K562 (cell line): ENCODE data around the gene RXFP1. TPM values are rescaled to one million over a fixed set of nuclear protein-coding genes. Genes with fewer than 3 reads are reported as not detected.
A peak's percentile ranks its signal among the peaks of the same experiment; 100 is the strongest.

Experiments used
- ATF2 ChIP-seq: sonication (generic); formaldehyde crosslinking; IDR thresholded peaks from 2 replicates; pipeline ENCODE4 v1.8.1; 2022; ENCODE audit warnings: missing genetic modification reagents
- ATF7 ChIP-seq: fragments of 450-650 bp; IDR thresholded peaks from 2 replicates; pipeline ENCODE4 v1.7.1; 2014; ENCODE audit warnings: mild to moderate bottlenecking, moderate library complexity
- EP300 ChIP-seq: IDR thresholded peaks from 2 replicates; pipeline ENCODE4 v1.6.1; 2012; ENCODE audit warnings: low read length, improper control_type of control experiment
- ETV1 ChIP-seq: fragments of 450-650 bp; conservative IDR thresholded peaks from 2 replicates; pipeline ENCODE4 v1.6.1; 2016; ENCODE audit warnings: missing genetic modification characterization, control low read depth, low read depth, missing compliant biosample characterization
- FUS ChIP-seq: fragments of 200-400 bp; formaldehyde crosslinking; optimal IDR thresholded peaks from 2 replicates; pipeline ENCODE3; 2017; ENCODE audit warnings: low read depth, low read length
- GMEB1 ChIP-seq: fragments of 250-450 bp; sonication (Bioruptor Pico); IDR thresholded peaks from 2 replicates; pipeline ENCODE4 v1.4.0; 2020; ENCODE audit warnings: mild to moderate bottlenecking
- HBP1 ChIP-seq: fragments of 450-650 bp; formaldehyde crosslinking; IDR thresholded peaks from 2 replicates; pipeline ENCODE4 v1.4.0; 2022; ENCODE audit warnings: missing genetic modification characterization
- MEF2A ChIP-seq: IDR thresholded peaks from 2 replicates; pipeline ENCODE4 v1.6.1; 2011; ENCODE audit warnings: low read depth, mild to moderate bottlenecking, low read length, moderate library complexity; ENCODE audit not compliant: control insufficient read depth
- POLR2H ChIP-seq: IDR thresholded peaks from 2 replicates; pipeline ENCODE4 v1.6.1; 2016; ENCODE audit warnings: missing genetic modification characterization, low read depth, mild to moderate bottlenecking, control low read depth, missing compliant biosample characterization, moderate library complexity
- PTTG1 ChIP-seq: fragments of 450-650 bp; IDR thresholded peaks from 2 replicates; pipeline ENCODE4 v1.6.1; 2016; ENCODE audit warnings: low read depth, mild to moderate bottlenecking, missing genetic modification characterization, missing compliant biosample characterization
- RAD21 ChIP-seq, 2 experiments: fragments of 250-450 bp in 1 of 2; fragments of 450-650 bp in 1 of 2; sonication (Bioruptor Pico) in 1 of 2; formaldehyde crosslinking in 1 of 2; IDR thresholded peaks in 1 of 2; conservative IDR thresholded peaks in 1 of 2; 2 replicates each; pipeline versions ENCODE4 v1.4.0 to v1.8.0; 2020 to 2022; ENCODE audit warnings: mild to moderate bottlenecking in 2 of 2, moderate library complexity in 1 of 2
- SRSF1 ChIP-seq: fragments of 200-400 bp; formaldehyde crosslinking; IDR thresholded peaks from 2 replicates; pipeline ENCODE4 v1.6.1; 2017; ENCODE audit warnings: mild to moderate bottlenecking, low read depth, low read length, moderate library complexity
- TAF9B ChIP-seq: fragments of 450-650 bp; IDR thresholded peaks from 2 replicates; pipeline ENCODE4 v1.6.1; 2018; ENCODE audit warnings: mild to moderate bottlenecking; ENCODE audit not compliant: partially characterized antibody
- TEAD4 ChIP-seq, 2 experiments: sonication (generic) in 1 of 2; formaldehyde crosslinking in 1 of 2; IDR thresholded peaks; 2 replicates each; pipeline versions ENCODE4 v1.6.1 to v1.8.0; 2012 to 2022; ENCODE audit warnings: borderline replicate concordance in 1 of 2, inconsistent platforms in 1 of 2, low read length in 1 of 2, mild to moderate bottlenecking in 1 of 2, missing genetic modification reagents in 1 of 2
- ZBTB9 ChIP-seq: fragments of 450-650 bp; formaldehyde crosslinking; IDR thresholded peaks from 2 replicates; pipeline ENCODE4 v1.4.0; 2020; ENCODE audit warnings: mild to moderate bottlenecking, moderate library complexity
- ZMIZ1 ChIP-seq, 2 experiments: fragments of 150-350 bp in 1 of 2; IDR thresholded peaks; 2 replicates each; pipeline ENCODE4 v1.6.1; 2012 to 2016; ENCODE audit warnings: low read depth in 2 of 2, low read length in 2 of 2, mild to moderate bottlenecking in 1 of 2, moderate library complexity in 1 of 2
- ZNF316 ChIP-seq: fragments of 450-650 bp; IDR thresholded peaks from 2 replicates; pipeline ENCODE4 v1.6.1; 2016
- polyA plus RNA-seq, 8 experiments: library from polyadenylated mRNA; depleted of rRNA in 4 of 8; stranded (reverse) in 5 of 8; unstranded in 3 of 8; fragments of >200 nt; fragmentation: Nextera tagmentation in 2 of 8; fragmentation: Illumina TruSeq in 1 of 8; extraction: Ambion mirVana in 2 of 8; extraction: Trizol in 1 of 8; gene quantifications; 2 replicates each; pipeline versions ENCODE4 v1.2.1 to v1.2.3, GENCODE V29; 2011 to 2014; ENCODE audit warnings: inconsistent platforms in 1 of 8, missing spikeins in 1 of 8
- total RNA-seq, 7 experiments: library from RNA; depleted of rRNA in 6 of 7; stranded (reverse); fragments of >200 nt in 6 of 7; fragmentation: Illumina TruSeq in 2 of 7; extraction: Trizol in 2 of 7; gene quantifications; 2 replicates each; pipeline versions ENCODE4 v1.2.1 to v1.2.3, GENCODE V29; 2011 to 2021; ENCODE audit warnings: low replicate concordance in 1 of 7

RXFP1 gene
- total and polyA plus RNA-seq, 9 of the 15 experiments (the other 6 are each of a cell fraction or from before 2014, with no cell fraction given), result 0.03 to 0.06 (median 0.04) TPM; not detected in 6

GRCh38 chr4:158496030-158496741, 25.5 kb upstream of the RXFP1 start (continued):
- TF ChIP-seq SRSF1, result no peak
- no peak for TF ChIP-seq ZBTB9 (CRISPR knock-in tag)
- no peak for TF ChIP-seq POLR2H (tag)
- TF ChIP-seq ZNF316, result peak; percentile 93
- no peak for TF ChIP-seq ZMIZ1 (IDR thresholded peaks at IDR 0.05; ENCODE audit: low read depth in 2 of 2, low read length in 2 of 2)
- no peak for TF ChIP-seq PTTG1 (tag)
- TF ChIP-seq HBP1 (CRISPR knock-in tag), result no peak
- no peak for TF ChIP-seq ATF2
- no peak for TF ChIP-seq MEF2A
- TF ChIP-seq FUS, result no peak
- TF ChIP-seq EP300, result no peak
- no peak for TF ChIP-seq ATF7
- TF ChIP-seq RAD21 (CRISPR knock-in tag; conservative IDR thresholded peaks at IDR 0.05 in 1 of 2, IDR thresholded peaks at IDR 0.05 in 1 of 2), result peak; percentile 37 to 61; a peak in 3 of 4 replicates
- TF ChIP-seq ETV1, result no peak
- no peak for TF ChIP-seq TEAD4 (IDR thresholded peaks at IDR 0.05; ENCODE audit: low read length)
- TF ChIP-seq TEAD4 (CRISPR knock-in tag; IDR thresholded peaks at IDR 0.05; ENCODE audit: borderline replicate concordance), result no peak
- TF ChIP-seq TAF9B, result no peak
- TF ChIP-seq GMEB1 (CRISPR knock-in tag), result no peak
